GM12878 (cell line): ENCODE measurements around the gene SRP14. TPM values are rescaled to one million over a fixed set of nuclear protein-coding genes. Genes with fewer than 3 reads are reported as not detected.

Experiments used
- ATAC-seq: fragments of 200-7000 bp; cut with Tn5 transposase; 3 replicates; pipeline ENCODE4 v1.9.1; 2020; ENCODE audit warnings: mild to moderate bottlenecking, moderate library complexity
- BruUV-seq: library from RNA; stranded (reverse); fragments of 400-500 nt; replicated peaks from 2 replicates; lab custom pipeline; 2021; lab: Mats Ljungman, UMichigan
- CTCF ChIA-PET: fragments of 300-600 bp; sonication (Branson Sonifier 250); formaldehyde crosslinking; extraction: SDS; loops from one replicate; lab custom pipeline; 2021; ENCODE audit warnings: inconsistent platforms; lab: Yijun Ruan, JAX
- POLR2A ChIA-PET: fragments of 350-600 bp; formaldehyde crosslinking; extraction: SDS; loops from one replicate; lab custom pipeline; 2021; ENCODE audit warnings: inconsistent platforms; lab: Charles Lee
- RAD21 ChIA-PET: fragments of 300-600 bp; sonication (Branson Sonifier 250); formaldehyde crosslinking; loops from one replicate; lab custom pipeline; 2023; ENCODE audit warnings: antibody characterized with exemption; ENCODE audit not compliant: unreplicated experiment; lab: Charles Lee
- SMC1A ChIA-PET: fragments of 300-600 bp; sonication (Branson Sonifier 250); formaldehyde crosslinking; loops from one replicate; lab custom pipeline; 2023; ENCODE audit not compliant: unreplicated experiment, uncharacterized antibody; lab: Charles Lee
- DNase-seq: peaks from one replicate; pipeline ENCODE4 v3.0.0-alpha.2; 2011; ENCODE audit warnings: low read depth, low spot score
- FAIRE-seq: peaks from 3 replicates; lab custom pipeline; 2011; peaks lifted over from hg19 to GRCh38; lab: Jason Lieb, UNC
- H2AFZ ChIP-seq: 2 replicates; pipeline ENCODE4 v1.6.0; 2011; ENCODE audit warnings: low read depth, low read length, control low read depth; ENCODE audit not compliant: control insufficient read depth
- H3K27ac ChIP-seq: 2 replicates; pipeline ENCODE4 v1.5.1; 2011; ENCODE audit warnings: control low read depth; ENCODE audit not compliant: control insufficient read depth, insufficient read depth
- H3K27me3 ChIP-seq, 2 experiments: replicated peaks in 1 of 2; 2 replicates each; pipeline versions ENCODE4 v1.6.0 to v1.6.1; 2011; ENCODE audit warnings: low read length in 1 of 2; ENCODE audit not compliant: control insufficient read depth in 2 of 2, insufficient read depth in 2 of 2
- H3K36me3 ChIP-seq, 2 experiments: 2 replicates each; pipeline ENCODE4 v1.5.1; 2011; ENCODE audit warnings: low read length in 1 of 2; ENCODE audit not compliant: control insufficient read depth in 2 of 2, insufficient read depth in 2 of 2
- H3K4me1 ChIP-seq: 2 replicates; pipeline ENCODE4 v1.6.1; 2011; ENCODE audit warnings: mild to moderate bottlenecking, low read length, moderate library complexity, mixed read lengths; ENCODE audit not compliant: control insufficient read depth, insufficient read depth
- H3K4me2 ChIP-seq: 2 replicates; pipeline ENCODE4 v1.6.0; 2011; ENCODE audit warnings: control low read depth; ENCODE audit not compliant: control insufficient read depth, insufficient read depth
- H3K4me3 ChIP-seq: fragments of 200-600 bp; sonication (generic); 2 replicates; pipeline ENCODE4 v1.5.1; 2016
- H3K79me2 ChIP-seq: 2 replicates; pipeline ENCODE4 v1.6.0; 2011; ENCODE audit warnings: low read length; ENCODE audit not compliant: control insufficient read depth, insufficient read depth
- H3K9ac ChIP-seq: 2 replicates; pipeline ENCODE4 v1.8.0; 2011; ENCODE audit warnings: low read length, control low read depth, mixed read lengths; ENCODE audit not compliant: control insufficient read depth, insufficient read depth
- H3K9me3 ChIP-seq: replicated peaks from 3 replicates; pipeline ENCODE4 v1.5.1; 2011; ENCODE audit warnings: mild to moderate bottlenecking, low read length; ENCODE audit not compliant: control insufficient read depth, insufficient read depth
- H4K20me1 ChIP-seq: 2 replicates; pipeline ENCODE4 v1.6.0; 2011; ENCODE audit not compliant: control insufficient read depth, insufficient read depth
- CEBPZ ChIP-seq: fragments of 150-350 bp; IDR thresholded peaks from 2 replicates; pipeline ENCODE4 v1.6.1; 2016; ENCODE audit warnings: low read depth, low read length
- HCFC1 ChIP-seq: fragments of 150-350 bp; IDR thresholded peaks from 2 replicates; pipeline ENCODE4 v1.6.1; 2014; ENCODE audit warnings: low read length
- JUND ChIP-seq: IDR thresholded peaks from 2 replicates; pipeline ENCODE4 v1.6.1; 2012; ENCODE audit warnings: low read depth, mild to moderate bottlenecking, low read length, improper control_type of control experiment, moderate library complexity
- MTA3 ChIP-seq: IDR thresholded peaks from 2 replicates; pipeline ENCODE4 v1.6.1; 2012; ENCODE audit warnings: low read length, inconsistent platforms, borderline replicate concordance
- PAX8 ChIP-seq: fragments of 450-650 bp; IDR thresholded peaks from 2 replicates; pipeline ENCODE4 v1.6.1; 2017; ENCODE audit warnings: mild to moderate bottlenecking, moderate library complexity
- PKNOX1 ChIP-seq: fragments of 450-650 bp; IDR thresholded peaks from 2 replicates; pipeline ENCODE4 v1.6.1; 2016; ENCODE audit warnings: mild to moderate bottlenecking
- REST ChIP-seq: IDR thresholded peaks from 2 replicates; pipeline ENCODE4 v1.6.1; 2012; ENCODE audit warnings: mild to moderate bottlenecking, low read depth, low read length
- RUNX3 ChIP-seq: IDR thresholded peaks from 2 replicates; pipeline ENCODE4 v1.6.1; 2012; ENCODE audit warnings: low read length, inconsistent platforms
- SKIL ChIP-seq: fragments of 450-650 bp; IDR thresholded peaks from 2 replicates; pipeline ENCODE4 v1.6.1; 2017; ENCODE audit warnings: mild to moderate bottlenecking, low read depth, inconsistent platforms; ENCODE audit not compliant: poor library complexity, severe bottlenecking
- STAT1 ChIP-seq: fragments of 450-650 bp; conservative IDR thresholded peaks from 2 replicates; pipeline ENCODE4 v1.6.1; 2014; ENCODE audit warnings: antibody characterized with exemption, mild to moderate bottlenecking
- TCF12 ChIP-seq: IDR thresholded peaks from 2 replicates; pipeline ENCODE4 v1.6.1; 2011; ENCODE audit warnings: low read depth, mild to moderate bottlenecking, low read length
- WGBS: methylation state at CpG from one replicate; pipeline ENCODE4 v1.1.6; 2016; ENCODE audit warnings: low lambda C conversion rate; ENCODE audit not compliant: insufficient replicate concordance, insufficient coverage; ENCODE audit errors: missing lambda C conversion rate; 5-methylcytosine and 5-hydroxymethylcytosine counted together
- in situ Hi-C: fragments of 300-500 bp; cut with MboI; formaldehyde crosslinking; loops from 9 replicates; pipeline ENCODE4 v1.14.3; 2018; ENCODE audit warnings: mixed read lengths
- intact Hi-C: fragments of 100-400 bp; cut with micrococcal nuclease; formaldehyde crosslinking; loops from one replicate; pipeline ENCODE4 v1.14.2; 2022; ENCODE audit not compliant: unreplicated experiment
- polyA plus RNA-seq, 11 experiments: library from polyadenylated mRNA; depleted of rRNA in 4 of 11; unstranded in 6 of 11; stranded (reverse) in 5 of 11; fragments of >200 nt; fragmentation: Nextera tagmentation in 4 of 11; fragmentation: Illumina TruSeq in 1 of 11; extraction: Ambion mirVana in 4 of 11; extraction: Trizol in 1 of 11; gene quantifications; 1 replicate in 1 of 11; 2 replicates in 10 of 11; pipeline versions ENCODE4 v1.2.1 to v1.2.3, GENCODE V29; 2011 to 2016; ENCODE audit warnings: inconsistent platforms in 2 of 11, missing spikeins in 2 of 11, low read depth in 1 of 11
- total RNA-seq, 4 experiments: library from RNA; depleted of rRNA in 3 of 4; stranded (reverse); fragments of >200 nt in 3 of 4; fragmentation: Illumina TruSeq in 1 of 4; extraction: Trizol in 1 of 4; gene quantifications; 2 replicates each; pipeline versions ENCODE4 v1.2.1 to v1.2.3, GENCODE V29; 2013 to 2021

Gene SRP14
- total and polyA plus RNA-seq, 10 of the 15 experiments (the other 5 are each of a cell fraction or from before 2014, with no cell fraction given) = 141 to 1,182 (median 493) TPM

GRCh38 chr15:40087068-40087810 is 48.3 kb upstream of the SRP14 start:
- H3K4me3 ChIP-seq = no peak overlapping the region
- H3K27me3 ChIP-seq = no peaks in the 10 kb centered on the region
- RAD21 ChIA-PET = interaction anchor here (1.0 kb wide), 1 partner anchor 16 kb away, joined by 3 read pairs; no protein-coding TSS in a partner anchor
- no peaks in the 10 kb centered on the region for H4K20me1 ChIP-seq
- no peaks in the 10 kb centered on the region for H3K9me3 ChIP-seq
- WGBS = 91% methylated on average over 14 of the region's 14 CpGs
- CTCF ChIA-PET = interaction anchor here (0.8 to 3.1 kb wide), 7 partner anchors 11 to 41 kb away, joined by 3 to 20 read pairs (median 8); no protein-coding TSS in a partner anchor
- SMC1A ChIA-PET = interaction anchor here (0.6 to 43.9 kb wide), 6 partner anchors 13 to 142 kb away, joined by 3 to 981 read pairs (median 4); partner anchors contain the start of gene BMF
- H3K36me3 ChIP-seq = peaks cover 13 to 19% of the 10 kb centered on the region in 2 experiments
- FAIRE-seq = no peak
- no peaks in the 10 kb centered on the region for H3K79me2 ChIP-seq
- ATAC-seq = no peak
- no peak overlapping the region for H3K9ac ChIP-seq
- no TSS peak for BruUV-seq
- peaks cover 14% of the 10 kb centered on the region for H3K4me1 ChIP-seq
- H3K27ac ChIP-seq = no peak overlapping the region
- DNase-seq = no peak
- no peak overlapping the region for H2AFZ ChIP-seq
- POLR2A ChIA-PET = interaction anchor here (0.6 to 1.6 kb wide), 6 partner anchors 9 to 33 kb away, joined by 3 to 6 read pairs (median 3); no protein-coding TSS in a partner anchor
- H3K4me2 ChIP-seq = no peak overlapping the region
- intact Hi-C loops (no loop called here), in situ Hi-C loops (no loop called here)
- TF ChIP-seq PAX8 (no peak), CEBPZ (no peak), RUNX3 (no peak), MTA3 (no peak), HCFC1 (no peak), STAT1 (no peak), TCF12 (no peak), JUND (no peak), REST (no peak), PKNOX1 (no peak), SKIL (no peak)
